PFSK-1 (cell line): ENCODE measurements around the gene DNAH17.

Experiments
- FOXP2 ChIP-seq: optimal IDR thresholded peaks from 2 replicates; pipeline ENCODE3; 2011; ENCODE audit warnings: borderline replicate concordance, control low read depth, inconsistent platforms; ENCODE audit not compliant: insufficient read depth; ENCODE audit errors: extremely low read length, extremely low read depth
- POLR2AphosphoS5 ChIP-seq: IDR thresholded peaks from 2 replicates; pipeline ENCODE4 v1.6.1; 2012; ENCODE audit warnings: low read depth, mild to moderate bottlenecking, control low read depth, low read length, moderate library complexity
- REST ChIP-seq, 2 experiments: IDR thresholded peaks; 2 replicates each; pipeline versions ENCODE4 v1.6.1 to v1.8.0; 2011 to 2012; ENCODE audit warnings: low read depth in 2 of 2, low read length in 2 of 2, control low read depth in 1 of 2, inconsistent platforms in 1 of 2, mild to moderate bottlenecking in 1 of 2, moderate library complexity in 1 of 2; ENCODE audit not compliant: insufficient read depth in 1 of 2
- SIN3A ChIP-seq: IDR thresholded peaks from 2 replicates; pipeline ENCODE4 v1.6.1; 2012; ENCODE audit warnings: mild to moderate bottlenecking, low read length, moderate library complexity, borderline replicate concordance; ENCODE audit not compliant: insufficient read depth
- TAF1 ChIP-seq: IDR thresholded peaks from 2 replicates; pipeline ENCODE4 v1.6.1; 2012; ENCODE audit warnings: low read length, control low read depth, borderline replicate concordance; ENCODE audit not compliant: insufficient read depth

GRCh38 chr17:78605429-78605828 lies 28.2 kb upstream of the DNAH17 start:
- TF ChIP-seq FOXP2 (no peak), TAF1 (no peak), POLR2AphosphoS5 (no peak), SIN3A (no peak), REST (IDR thresholded peaks at IDR 0.05; ENCODE audit: insufficient read depth in 1 of 2, low read depth in 2 of 2, low read length in 2 of 2) (no peak)
